H54 (cell line): ENCODE results near the gene ROR1.

Experiments used
- DNase-seq: peaks from one replicate; pipeline ENCODE4 v3.0.0; 2011; ENCODE audit warnings: low spot score, mixed read lengths; ENCODE audit not compliant: insufficient read length
- FAIRE-seq: peaks from 3 replicates; lab custom pipeline; 2011; peaks lifted over from hg19 to GRCh38; lab: Jason Lieb, UNC
- POLR2A ChIP-seq: IDR thresholded peaks from 2 replicates; pipeline ENCODE4 v1.6.1; 2011; ENCODE audit warnings: low read depth, mild to moderate bottlenecking, low read length

The ROR1 gene

DNA sequence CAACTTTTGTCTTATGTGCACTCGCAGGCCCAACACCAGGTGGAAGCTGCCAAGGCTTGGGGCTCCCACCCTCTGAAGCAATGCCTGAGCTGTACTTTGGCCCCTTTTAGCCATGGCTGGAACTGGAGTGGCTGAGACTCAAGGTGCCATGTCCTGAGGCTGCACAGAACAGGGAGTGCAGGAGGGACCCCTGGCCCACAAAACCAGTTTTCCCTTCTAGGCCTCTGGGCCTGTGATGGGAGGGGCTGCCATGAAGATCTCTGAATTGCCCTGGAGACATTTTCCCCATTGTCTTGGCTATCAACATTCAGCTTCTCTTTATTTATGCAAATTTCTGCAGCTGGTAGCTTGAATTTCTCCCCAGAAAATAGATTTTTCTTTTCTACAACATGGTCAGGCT is 57.6 kb downstream of the ROR1 start:
- FAIRE-seq (no peak), DNase-seq (no peak)
- TF ChIP-seq POLR2A, result no peak

DNA sequence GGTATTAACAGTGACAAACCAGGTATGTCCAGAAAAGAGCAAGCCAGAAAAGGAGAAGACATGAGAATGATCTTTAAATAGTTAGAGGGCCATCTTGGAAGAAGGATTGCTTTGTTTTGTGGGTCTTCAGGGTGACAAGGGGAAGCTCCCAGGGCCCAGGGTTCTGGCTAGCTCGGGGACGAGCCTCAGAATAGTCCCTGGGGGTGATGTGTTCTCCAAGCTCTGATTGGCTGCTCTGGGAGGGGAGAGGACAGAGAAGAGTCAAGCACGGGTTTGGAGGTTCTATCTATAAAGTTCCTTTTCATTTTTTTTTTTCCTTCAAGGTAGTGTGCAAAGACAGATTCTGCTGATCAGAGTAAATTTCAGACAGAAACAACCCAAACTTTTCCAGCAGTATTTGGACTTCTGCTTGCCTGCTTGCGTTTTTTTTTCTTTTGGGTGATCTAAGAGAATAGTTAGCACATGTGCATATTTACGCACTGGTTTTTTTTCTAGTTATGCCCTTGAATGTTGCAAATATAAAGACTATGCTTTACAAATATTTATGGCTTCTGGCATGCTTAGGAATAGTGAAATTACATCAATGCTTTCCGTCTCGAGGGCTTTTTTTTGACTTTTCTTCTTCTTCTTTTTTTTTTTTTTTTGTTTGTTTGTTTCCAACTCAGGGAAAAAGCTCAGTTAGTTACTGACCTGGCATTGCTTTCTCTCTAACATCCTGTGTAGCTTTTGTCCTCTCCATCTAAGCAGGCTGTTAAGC is 59.7 kb downstream of the ROR1 start:
- no peak for FAIRE-seq
- TF ChIP-seq POLR2A, result no peak
- DNase-seq, result no peak

DNA sequence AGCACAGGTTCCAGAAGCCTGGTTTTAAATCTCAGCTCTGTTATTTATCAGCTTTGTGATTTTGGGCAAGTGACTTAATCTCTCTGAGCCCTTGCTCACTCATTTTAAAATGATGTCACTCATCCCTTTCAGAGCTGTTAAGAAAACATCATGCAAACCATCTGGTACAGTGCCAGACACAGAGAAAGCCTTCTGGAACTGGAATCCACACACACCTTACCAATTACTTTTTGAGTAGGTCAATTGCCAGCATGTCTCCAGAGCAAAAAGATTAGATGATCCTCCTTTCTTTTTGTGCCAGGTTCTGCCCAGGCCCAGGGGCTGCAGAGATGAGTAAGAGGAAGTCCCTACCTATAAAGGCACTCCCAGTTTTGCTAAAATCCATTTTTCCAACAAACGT is 61.3 kb downstream of the ROR1 start:
- DNase-seq (no peak), FAIRE-seq (peak; percentile 11)

DNA sequence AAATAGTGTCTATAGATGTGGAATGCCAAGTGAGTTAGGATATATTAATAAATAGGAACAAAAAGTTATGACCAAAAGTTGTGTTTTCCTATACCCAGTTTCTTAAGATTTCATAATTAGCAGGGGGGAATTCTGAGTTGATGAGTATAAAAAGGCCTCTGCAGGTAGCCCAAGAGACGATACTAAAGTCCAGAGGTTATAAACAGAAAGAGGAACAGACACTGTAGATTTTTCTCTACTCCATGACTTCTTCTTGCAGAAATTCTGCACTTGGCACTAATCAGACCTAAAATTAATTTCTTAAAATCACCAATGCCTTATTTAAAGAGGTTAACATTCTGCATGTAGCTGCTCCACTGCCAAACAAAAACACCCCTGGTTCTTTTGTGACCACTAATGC is 62.6 kb downstream of the ROR1 start:
- FAIRE-seq (no peak), DNase-seq (no peak)
- no peak for TF ChIP-seq POLR2A

More for the DNA sequence above, 61.3 kb downstream of the ROR1 start:
- no peak for TF ChIP-seq POLR2A

DNA sequence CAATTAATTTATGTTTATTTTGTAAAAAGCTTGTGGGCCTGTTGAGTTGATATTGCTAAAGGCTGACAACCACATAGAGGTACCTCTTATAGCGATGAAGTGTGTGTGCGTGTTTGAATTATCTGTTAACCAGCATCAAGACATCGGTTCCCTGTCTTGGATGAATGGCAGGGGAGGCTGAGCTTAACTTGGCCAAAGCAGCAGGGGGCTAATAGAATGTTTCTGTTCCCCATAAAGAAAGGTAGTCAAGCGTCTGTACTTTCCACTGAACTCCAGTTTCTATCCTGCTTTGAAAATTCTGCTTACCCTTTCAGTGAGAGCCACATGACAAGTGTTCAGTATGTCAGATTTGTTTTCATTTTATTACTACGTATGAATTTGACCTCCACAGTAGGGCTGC is 63.0 kb downstream of the ROR1 start:
- FAIRE-seq (no peak), DNase-seq (no peak)
- no peak for TF ChIP-seq POLR2A

DNA sequence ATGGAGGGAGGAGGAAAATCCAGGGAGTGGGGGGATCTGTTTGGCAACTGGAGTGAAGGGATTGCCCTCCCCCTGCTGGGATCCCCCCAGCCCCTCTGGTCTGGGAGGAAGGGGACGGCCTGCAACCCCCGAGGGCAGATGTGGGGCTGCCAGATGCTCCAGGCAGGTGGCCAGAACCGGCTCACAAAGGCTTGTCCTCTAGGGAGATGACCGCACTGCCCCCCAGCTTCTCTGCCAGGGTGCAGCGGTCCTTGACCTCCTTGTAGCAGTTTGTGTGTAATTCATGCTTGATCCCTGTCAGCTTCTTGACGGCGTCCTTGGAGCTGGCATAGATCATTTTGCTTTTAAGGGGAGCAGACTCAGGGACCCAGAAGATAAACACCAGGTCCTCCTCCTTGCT is 69.2 kb downstream of the ROR1 start:
- TF ChIP-seq POLR2A, result no peak
- FAIRE-seq (no peak), DNase-seq (no peak)

DNA sequence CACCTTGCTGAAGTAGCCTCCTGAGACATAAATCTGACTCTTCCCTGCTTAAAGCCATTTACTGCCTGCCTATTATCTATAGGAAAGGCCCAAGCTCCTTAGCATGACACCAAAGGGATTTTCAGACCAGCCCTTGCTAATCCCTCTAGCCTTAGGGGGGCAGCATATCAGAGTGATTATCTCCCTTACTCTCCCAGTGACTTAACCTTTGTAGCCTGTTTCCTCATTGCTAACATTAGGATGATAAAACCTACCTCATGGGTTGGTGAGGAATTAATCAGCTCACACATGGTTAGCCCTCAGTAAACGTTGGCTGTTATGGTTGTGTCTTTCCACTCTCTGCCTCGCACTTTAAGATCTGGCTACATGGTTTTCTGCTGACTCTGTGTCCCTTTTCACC is 70.1 kb downstream of the ROR1 start:
- DNase-seq (no peak), FAIRE-seq (no peak)
- TF ChIP-seq POLR2A, result no peak

DNA sequence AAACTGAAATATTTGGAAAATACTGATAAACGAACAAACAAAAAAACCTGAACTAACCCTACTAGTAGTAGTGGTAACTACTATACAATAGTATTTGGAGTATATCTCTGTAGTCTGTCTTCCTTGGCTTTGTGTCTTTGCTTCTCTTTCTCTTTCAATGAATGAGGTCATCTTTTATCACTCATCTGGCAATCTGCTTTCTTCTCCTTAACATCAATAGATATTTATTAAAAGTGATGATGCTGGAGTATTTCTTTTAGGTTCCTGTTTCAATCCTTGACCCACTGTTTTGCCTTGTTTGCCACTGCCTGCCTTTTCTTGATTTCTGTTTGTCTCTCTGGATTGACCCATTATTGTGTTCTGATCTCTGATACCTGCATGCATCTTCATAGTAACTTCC is 71.5 kb downstream of the ROR1 start:
- DNase-seq (no peak), FAIRE-seq (no peak)
- TF ChIP-seq POLR2A, result no peak

DNA sequence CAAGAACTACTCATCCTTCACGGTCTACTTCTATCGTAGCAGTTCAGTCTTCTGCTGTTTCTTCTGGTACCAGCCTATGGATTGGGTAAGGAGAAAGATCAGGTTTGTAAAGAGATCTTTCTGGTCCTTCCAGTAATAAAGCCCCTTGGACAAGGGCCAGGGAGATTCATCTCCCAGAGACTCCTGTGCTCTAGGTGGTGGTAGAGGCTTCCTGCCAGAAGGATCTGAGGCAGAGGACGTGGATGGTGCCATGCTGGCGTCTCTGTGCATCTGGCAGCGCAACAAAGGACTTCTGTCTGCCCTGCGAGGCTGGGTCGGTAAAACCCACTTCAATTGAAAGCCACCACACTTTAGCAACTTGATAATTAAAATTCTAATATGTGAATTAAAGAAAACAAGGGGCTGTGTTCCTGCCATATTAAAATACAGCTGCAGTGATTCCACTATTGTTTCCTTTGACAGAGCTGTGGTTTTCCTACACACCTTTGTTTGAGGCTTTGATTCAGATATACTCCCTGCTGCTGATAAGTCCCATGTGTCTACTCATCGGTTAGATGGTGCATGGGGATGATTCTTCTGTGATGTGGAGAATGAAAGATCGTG is 73.6 kb downstream of the ROR1 start:
- no peak for TF ChIP-seq POLR2A
- FAIRE-seq (no peak), DNase-seq (no peak)

DNA sequence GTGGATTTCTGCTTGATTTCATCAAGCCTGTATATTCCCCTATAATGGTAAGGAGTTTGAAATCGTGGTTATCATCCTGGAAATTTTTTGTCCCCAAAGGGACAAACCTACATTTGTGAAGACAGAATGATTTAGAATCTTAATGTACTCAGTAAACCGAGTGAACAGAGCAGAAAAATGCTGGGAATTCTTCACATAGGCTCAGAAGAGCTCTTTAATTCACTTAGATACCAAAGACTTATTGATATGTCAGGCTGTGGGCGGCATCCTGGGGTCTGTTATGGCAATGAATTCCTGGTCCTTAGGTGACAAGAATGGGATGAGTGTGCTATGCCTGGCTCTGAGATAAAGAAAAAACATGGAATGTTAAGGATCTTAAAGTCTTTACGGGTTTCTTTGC is 74.9 kb downstream of the ROR1 start:
- FAIRE-seq, result no peak
- TF ChIP-seq POLR2A, result no peak

DNA sequence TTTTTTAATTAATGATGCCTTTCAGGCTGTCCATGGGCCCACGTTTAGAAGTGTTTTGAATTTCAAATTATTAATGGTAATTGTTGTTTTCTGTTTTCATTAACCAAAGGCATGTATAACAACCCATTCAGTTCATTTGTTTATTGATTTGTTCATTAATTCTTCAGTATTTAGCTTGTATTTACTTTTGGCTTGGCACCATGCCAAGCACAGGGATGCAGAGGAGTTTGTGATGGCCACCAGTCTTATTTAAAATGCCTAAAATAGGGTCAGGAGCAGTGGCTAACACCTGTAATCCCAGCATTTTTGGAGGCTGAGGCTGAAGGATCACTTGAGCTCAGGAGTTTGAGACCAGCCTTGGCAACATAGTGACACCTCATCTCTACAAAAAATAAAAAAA is 75.3 kb downstream of the ROR1 start:
- TF ChIP-seq POLR2A, result no peak
- DNase-seq, result no peak
- FAIRE-seq, result no peak

More for the DNA sequence above, 74.9 kb downstream of the ROR1 start:
- no peak for DNase-seq

DNA sequence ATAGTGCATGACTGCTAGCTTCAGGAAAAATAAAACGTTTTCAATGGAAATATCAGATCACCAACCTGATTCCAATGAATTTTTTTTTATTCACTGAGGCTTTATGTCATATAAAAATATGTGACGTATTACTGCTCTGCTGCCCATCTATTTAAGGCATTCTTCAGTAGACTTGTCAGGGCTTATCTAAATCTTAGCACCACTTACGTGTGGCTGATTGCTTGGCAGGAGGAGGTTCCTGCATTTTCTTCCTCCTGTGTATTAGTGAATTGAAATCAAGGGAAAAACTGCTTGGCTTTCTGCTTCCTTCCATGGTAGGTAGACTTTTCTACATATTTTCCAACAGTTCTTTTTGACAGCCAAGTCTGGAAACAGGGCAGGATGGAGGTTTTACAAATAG is 80.3 kb downstream of the ROR1 start:
- TF ChIP-seq POLR2A, result no peak
- FAIRE-seq, result no peak

DNA sequence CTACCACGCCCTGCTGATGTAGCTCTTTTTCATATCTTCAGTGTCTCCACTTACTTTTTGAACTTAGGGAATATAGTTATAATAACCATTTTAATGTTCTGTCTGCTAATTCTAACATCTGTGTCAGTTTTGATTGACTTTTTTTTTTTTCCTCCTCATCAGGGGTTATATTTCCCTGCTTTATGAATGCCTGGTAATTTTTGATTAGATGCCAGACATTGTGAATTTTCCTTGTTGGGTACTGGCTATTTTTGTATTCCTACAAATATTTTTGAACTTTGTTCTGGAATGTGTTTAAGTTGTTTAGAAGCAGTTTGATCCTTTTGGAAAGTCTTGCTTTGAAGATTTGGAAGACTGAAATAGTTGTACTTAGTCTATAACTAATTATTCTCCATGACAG is 82.1 kb downstream of the ROR1 start:
- TF ChIP-seq POLR2A, result no peak
- FAIRE-seq, result no peak
- DNase-seq, result no peak

More for the DNA sequence above, 80.3 kb downstream of the ROR1 start:
- no peak for DNase-seq

DNA sequence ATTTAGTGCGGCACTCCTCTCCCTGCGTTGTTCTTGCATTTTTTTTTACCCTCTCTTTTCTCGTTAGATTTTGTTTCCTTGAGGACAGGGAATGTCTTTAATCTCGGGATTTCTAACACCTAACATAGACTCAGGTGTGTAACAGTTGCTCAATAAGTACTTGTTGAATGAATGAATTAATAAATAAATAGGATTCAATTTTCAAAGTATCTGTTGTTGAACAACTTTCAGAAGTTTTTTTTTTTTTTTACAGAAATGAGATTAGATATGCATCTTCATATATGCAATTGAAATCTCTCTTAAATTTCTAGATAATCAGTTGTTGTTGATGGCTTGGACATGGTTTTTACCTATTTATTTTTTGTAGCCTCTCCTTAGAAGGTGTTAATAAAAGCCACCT is 83.1 kb downstream of the ROR1 start:
- FAIRE-seq (no peak), DNase-seq (no peak)
- TF ChIP-seq POLR2A, result no peak

DNA sequence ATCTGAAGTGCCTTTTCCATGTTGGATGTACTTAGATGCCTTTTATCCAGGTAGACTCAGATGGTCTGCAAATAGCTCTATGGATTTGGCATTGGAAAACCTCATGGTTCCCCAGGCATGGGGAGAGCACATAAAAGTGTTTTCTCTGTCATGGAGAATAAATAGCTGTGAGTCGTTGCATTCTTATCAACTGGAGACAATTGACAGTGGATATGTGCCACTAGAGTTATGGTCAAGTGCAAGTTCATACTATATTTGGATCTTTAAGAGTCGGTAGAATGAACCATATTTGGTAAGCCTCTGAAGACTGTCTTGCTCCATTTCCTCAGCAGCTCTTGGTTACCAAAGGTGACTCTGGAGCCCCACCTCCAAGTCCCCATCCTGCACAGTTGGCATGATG is 83.7 kb downstream of the ROR1 start:
- FAIRE-seq (no peak), DNase-seq (no peak)
- TF ChIP-seq POLR2A, result no peak
